ENCODE results near the gene POLR2F.

GRCh38 chr22:37975153-37975552, 21.7 kb downstream of the POLR2F start:
- TF ChIP-seq EZH2 (IDR thresholded peaks at IDR 0.05; ENCODE audit: borderline replicate concordance, insufficient read depth, low read length, poor library complexity, severe bottlenecking), result no peak
- no peak for TF ChIP-seq POLR2AphosphoS5 (IDR thresholded peaks at IDR 0.05)
- no peak for TF ChIP-seq CTCF (IDR thresholded peaks at IDR 0.05; ENCODE audit: poor library complexity, severe bottlenecking)
- no peak for TF ChIP-seq EP300 (conservative IDR thresholded peaks at IDR 0.05; ENCODE audit: poor library complexity, severe bottlenecking)
- TF ChIP-seq MXI1 (conservative IDR thresholded peaks at IDR 0.05; ENCODE audit: poor library complexity, severe bottlenecking), result no peak
- no peak for TF ChIP-seq SMC3 (conservative IDR thresholded peaks at IDR 0.05; ENCODE audit: poor library complexity)
- TF ChIP-seq REST (IDR thresholded peaks at IDR 0.05; ENCODE audit: borderline replicate concordance), result no peak
- no peak for TF ChIP-seq TAF1 (IDR thresholded peaks at IDR 0.05; ENCODE audit: low read depth)
- no peak for TF ChIP-seq RAD21 (conservative IDR thresholded peaks at IDR 0.05)
